ENCODE measurements around the gene BAD. TPM values are rescaled to one million over a fixed set of nuclear protein-coding genes. Genes with fewer than 3 reads are reported as not detected.

The BAD gene
- total RNA-seq, 1 experiment from 2014 or later = 121 TPM

DNA sequence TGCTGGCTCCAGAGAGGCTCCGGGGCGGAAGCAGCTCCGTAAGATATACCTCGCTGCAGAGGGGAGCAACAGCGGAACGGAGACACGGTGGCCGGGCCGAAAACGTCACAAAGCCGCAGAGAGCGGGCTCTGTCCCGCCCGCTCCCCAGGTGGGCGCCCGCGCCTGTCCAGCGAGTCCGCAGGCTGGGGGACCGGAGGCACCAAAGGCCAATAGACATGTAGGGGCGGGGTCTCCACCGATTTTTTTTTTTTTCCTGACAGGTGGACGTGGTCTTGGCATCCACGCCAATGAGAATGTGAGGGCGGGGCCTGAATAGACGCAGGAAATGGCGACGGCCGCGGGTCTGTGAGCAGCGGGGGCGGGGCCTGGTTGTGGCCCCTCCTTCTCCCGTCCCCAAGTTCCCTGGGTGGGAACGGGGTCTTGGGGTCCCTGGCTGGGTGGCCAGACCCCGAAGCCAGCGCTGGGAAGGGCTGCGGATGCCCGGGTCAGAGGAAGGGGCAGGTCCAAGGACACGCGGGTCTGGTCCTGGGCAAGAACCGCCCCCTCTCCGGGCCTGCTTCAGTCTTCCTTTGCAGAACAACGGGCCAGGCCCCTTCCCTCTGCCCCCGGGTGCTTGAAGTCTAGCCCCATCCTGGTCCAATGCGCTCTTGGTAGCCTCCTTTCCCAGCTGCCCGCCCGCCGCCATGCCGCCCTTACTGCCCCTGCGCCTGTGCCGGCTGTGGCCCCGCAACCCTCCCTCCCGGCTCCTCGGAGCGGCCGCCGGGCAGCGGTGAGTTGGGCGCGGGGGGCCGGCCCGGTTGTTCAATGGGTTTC is 54.1 kb downstream of the BAD start, which contains the start of gene DNAJC4:
TSS of gene DNAJC4 (plus strand) at position 378 of the 814 bp plus-strand sequence. CDS start at position 685, 307 bp downstream.
- DNase-seq (ENCODE audit: low read depth) = peak; percentile 85

DNA sequence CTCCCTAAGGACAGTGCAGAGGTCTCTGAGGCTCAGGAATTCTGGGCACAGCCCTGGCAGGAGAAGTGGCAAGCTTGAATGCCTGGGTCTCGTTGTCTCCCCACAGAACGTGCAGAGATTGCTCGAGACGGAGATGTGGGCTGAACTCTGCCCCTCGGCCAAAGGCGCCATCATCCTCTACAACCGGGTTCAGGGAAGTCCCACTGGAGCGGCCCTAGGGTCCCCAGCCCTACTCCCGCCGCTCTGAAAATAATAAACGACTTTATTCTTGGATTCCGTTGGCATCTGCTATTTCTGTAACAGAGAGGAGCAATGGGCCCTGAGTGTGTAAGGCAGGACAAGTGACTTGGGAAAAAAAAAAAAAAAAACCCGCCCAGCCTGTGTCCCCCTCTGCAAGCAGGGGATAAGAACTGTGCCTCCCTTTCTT is 54.7 kb downstream of the BAD start:
- no peak for DNase-seq (ENCODE audit: low read depth)

DNA sequence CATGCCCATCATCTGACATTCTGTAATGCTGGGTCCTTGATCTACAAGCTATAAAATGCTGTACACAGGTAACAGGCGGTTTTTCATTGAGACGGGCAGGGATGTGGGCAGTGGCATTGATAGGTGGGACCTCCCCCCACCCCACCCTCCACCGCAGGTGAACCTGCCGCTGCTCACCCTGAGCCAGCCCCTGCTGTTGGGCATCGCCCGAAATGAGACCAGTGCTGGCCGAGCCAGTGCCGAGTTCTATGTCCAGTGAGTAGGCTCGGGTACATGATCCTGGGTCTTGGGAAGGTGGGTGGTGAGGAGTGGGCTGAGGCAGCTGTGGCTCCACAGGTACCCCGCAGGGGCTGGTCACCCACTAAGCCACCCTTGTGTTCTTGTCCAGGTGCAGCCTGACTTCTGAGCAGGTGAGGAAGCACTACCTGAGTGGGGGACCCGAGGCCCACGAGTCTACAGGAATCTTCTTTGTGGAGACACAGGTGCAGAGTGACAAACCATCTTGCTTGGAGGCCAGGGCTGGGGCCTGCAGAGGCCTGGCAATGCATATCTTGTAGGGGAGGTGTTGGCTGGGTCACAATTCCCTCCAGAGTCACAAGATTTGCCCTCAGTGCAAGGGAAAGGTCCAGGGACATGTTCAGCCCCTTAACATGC is 55.2 kb downstream of the BAD start:
- DNase-seq (ENCODE audit: low read depth) = no peak

DNA sequence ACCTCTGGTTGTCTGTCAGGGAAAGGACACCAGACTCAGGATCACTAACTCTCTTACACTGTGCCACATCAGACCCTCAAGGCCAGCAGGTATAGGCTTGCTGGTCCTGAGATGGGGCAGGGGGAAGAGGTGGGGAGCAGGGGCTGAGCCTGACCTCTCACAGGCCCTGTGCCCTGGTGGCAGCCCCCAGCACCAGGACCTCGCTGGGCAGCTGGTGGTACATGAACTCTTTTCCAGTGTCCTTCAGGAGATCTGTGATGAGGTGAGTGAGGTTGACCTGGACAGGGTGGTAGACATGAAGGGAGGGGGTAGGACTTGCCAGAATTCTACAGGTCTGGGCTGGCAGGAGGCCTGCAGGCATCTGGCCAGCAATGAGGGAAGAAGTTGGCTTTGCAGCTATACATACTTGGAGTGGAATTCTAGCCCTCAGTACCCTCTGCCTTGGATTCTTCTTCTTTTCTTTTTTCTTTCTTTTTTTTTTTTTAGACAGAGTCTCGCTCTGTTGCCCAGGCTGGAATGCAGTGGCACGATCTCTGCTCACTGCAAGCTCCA is 57.0 kb downstream of the BAD start:
- no peak for DNase-seq (ENCODE audit: low read depth)

DNA sequence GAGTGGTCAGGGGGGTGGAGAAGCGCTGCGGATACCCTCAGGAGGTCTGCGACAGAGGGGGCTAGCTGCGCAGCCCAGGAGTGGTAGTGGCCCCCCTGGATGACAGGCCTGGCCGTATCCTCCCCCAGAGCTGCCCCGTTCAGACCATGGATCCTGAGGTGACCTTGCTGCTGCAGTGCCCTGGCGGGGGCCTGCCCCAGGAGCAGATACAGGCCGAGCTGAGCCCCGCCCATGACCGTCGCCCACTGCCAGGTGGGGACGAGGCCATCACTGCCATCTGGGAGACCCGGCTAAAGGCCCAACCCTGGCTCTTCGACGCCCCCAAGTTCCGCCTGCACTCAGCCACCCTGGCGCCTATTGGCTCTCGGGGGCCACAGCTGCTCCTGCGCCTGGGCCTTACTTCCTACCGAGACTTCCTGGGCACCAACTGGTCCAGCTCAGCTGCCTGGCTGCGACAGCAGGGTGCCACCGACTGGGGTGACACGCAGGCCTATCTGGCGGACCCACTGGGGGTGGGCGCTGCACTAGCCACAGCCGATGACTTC is 57.9 kb downstream of the BAD start:
- peak; percentile 50 for DNase-seq (ENCODE audit: low read depth)

DNA sequence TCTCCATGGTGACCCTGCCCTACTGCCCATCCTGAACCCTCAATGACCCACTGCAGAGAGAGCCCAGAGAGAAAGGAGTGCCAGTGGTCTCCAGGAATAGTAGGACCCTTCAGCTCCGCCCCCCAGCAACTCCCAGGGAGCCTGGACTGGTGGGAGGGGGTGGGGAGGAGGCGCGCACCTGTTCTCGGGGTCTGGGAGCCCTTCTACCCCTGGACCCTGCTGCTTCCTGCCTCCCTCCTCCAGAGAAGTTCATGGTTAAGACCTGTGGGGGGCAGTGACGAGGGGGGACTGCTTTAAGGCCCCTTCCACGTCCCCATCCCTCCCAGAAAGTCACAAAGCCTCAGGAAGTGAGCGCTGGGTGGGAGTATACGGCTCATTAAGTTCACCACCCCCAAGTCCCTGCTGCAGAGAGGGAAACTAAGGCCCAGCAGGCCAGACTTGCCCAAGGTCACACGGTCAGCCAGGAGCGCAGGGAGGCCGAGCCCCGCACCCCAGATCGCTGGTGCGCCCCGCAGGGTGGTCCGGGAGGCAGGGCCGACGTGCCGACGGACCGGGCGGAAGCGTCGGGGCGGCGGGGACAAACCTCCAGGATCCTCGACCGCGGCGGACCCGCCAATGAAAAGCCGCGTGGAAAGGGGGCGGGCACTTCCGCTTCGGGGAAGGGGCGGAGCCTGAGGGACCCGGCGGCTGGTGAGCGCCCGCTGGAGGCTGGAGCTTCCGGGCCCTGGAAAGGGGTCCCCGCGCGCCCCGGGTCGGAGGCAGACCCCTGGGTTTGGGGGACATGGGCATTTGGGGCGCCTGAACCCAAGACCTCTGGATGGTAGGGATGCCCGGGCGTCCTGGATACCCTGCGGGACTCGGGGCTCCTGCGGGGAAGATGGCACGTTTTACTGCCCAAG is 58.6 kb downstream of the BAD start, which contains the start of the genes NUDT22 and TRPT1:
TSS of gene NUDT22 (plus strand) at position 667 of the 899 bp plus-strand sequence. CDS start 379 bp downstream, outside the sequence.
TSS of gene TRPT1 (minus strand) at position 579 of the 899 bp plus-strand sequence. CDS start at position 253, 326 bp downstream.
- peak; percentile 81 for DNase-seq (ENCODE audit: low read depth)

DNA sequence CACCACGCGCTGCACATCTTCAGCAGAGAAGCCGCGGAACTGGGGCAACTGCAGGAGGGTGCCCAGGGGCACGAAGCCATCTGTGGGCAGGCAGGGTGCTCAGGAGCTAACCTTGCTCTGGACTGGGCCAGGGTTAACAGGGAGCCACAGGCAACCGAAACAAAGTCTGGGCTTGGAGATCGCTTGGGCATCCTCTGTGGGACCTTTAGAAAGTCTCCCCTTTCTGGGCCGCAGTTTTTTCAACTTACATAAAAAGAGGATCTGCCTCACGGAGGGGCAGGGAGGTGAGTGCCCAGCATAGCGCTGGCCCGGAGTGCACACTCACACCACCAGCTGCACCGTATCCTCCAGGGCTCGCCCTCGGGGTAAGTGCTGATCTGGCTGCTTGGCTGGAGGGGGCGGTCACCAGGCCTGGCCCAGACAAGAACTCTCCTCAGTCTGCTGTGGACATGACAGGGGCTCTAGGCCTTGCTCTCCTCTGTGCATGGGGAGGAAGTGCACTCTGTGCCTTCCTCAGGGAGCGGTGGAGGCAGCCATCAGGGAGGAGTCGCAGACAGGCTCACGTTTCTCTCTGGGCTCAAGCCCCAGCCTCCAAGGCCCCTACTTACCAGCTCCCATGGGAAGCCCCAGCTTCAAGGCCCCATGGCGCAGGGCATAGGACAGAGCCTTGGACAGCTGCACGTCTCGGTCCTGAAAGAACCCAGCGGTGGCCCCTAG is 59.4 kb downstream of the BAD start:
- peak; percentile 32 for DNase-seq (ENCODE audit: low read depth)

DNA sequence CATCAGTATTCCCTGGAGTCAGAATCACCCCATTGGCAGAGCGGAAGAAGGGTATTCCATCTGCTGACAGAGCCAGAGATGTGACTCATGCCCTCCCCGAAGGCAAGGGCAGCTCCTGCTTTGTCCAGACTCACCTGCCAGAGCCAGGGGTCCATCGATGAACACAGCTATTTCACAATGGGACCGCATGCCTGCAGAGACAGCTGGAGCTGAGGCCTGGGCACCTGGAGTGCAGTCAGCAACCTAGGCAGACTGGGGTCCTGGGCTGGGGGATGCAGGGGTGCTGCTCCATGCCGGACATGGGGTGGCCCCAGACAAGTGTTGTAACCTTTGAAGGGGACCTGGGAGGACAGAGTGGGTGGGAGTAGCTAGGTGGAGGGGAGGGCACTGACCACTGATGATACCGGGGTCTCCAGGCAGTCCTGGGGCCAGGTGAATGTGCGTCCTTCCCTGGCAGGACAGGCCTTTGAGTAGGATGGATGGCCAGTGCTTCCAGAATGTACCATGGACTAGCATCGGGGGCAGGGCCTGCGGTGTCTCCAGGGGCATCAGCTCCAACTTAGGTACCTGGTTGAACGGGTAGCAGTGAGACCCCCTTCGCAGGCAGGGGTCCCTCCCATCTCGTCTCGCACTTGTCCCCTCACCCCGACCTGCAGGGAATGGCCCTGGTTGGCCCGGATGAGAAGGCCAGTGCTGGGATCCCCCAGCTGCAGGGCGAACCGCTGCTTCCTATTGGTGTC is 60.1 kb downstream of the BAD start:
- DNase-seq (ENCODE audit: low read depth) = peak; percentile 74

DNA sequence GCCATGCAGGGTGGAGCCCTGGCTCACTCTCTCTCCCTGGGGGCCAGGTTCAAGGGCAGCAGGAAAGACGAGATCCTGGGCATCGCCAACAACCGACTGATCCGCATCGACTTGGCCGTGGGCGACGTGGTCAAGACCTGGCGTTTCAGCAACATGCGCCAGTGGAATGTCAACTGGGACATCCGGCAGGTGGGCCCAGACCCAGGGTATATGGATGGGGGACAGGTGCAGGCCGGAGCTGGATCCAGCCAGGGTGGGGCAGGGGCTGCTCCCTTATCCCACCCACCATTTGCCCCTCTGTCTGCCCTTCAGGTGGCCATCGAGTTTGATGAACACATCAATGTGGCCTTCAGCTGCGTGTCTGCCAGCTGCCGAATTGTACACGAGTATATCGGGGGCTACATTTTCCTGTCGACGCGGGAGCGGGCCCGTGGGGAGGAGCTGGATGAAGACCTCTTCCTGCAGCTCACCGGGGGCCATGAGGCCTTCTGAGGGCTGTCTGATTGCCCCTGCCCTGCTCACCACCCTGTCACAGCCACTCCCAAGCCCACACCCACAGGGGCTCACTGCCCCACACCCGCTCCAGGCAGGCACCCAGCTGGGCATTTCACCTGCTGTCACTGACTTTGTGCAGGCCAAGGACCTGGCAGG is 61.3 kb downstream of the BAD start:
- no peak for DNase-seq (ENCODE audit: low read depth)

DNA sequence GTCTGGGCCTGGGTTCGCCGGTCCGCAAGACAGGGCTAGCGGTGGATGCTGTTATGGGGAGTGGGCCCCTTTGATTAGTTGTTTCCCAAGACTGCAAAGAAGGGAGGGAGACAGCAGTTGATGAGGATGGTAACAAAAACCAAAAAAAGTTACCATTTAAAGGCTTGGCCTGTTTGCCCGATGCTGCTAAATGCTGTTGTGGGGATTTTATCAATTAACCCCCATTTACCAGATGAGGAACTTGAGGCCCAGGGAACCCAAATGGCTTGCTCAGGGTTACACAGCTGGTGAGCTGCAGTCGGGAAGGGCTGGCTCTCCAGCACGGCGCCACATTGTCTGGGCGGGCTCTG is 61.8 kb downstream of the BAD start:
- no peak for DNase-seq (ENCODE audit: low read depth)

DNA sequence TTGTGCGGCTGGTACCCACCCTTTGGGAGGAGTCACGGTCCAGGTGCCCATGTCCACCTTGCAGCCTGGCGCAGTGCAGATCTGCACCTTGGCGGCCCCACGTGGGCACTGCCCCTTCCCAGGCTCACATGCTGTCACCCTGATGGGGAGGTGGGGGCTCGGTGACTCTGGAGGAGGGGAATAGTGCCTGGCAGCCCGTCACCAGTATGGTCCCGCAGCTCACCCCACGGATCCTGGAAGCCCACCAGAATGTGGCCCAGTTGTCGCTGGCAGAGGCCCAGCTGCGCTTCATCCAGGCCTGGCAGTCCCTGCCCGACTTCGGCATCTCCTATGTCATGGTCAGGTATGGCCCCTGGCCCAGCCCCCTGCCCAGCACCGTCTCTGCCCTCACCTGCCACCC is 63.7 kb downstream of the BAD start:
- DNase-seq (ENCODE audit: low read depth) = no peak

DNA sequence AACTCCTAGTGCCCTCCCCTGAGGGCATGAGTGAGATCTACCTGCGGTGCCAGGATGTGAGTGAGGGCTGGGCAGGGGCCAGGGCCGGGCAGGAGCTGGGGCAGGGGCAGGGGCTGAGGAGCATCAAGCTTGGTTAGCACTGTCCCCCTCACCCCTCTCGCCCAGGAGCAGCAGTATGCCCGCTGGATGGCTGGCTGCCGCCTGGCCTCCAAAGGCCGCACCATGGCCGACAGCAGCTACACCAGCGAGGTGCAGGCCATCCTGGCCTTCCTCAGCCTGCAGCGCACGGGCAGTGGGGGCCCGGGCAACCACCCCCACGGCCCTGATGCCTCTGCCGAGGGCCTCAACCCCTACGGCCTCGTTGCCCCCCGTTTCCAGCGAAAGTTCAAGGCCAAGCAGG is 64.2 kb downstream of the BAD start:
- DNase-seq (ENCODE audit: low read depth) = no peak

Other genes starting within 250 kb of the BAD start
- under 0.01 TPM in 2 replicates for gene FLRT1, start 248.7 kb downstream of the BAD start, total RNA-seq (2014; rRNA removed; shearing (Covaris generic))
- 36.7 and 43.3 TPM in 2 replicates for gene MACROD1, start 118.6 kb downstream of the BAD start, total RNA-seq (2014; rRNA removed; shearing (Covaris generic))
- gene STIP1, start 98.5 kb downstream of the BAD start, total RNA-seq (2014; rRNA removed; shearing (Covaris generic)) = 306 and 321 TPM in 2 replicates
- 25.9 and 29.1 TPM in 2 replicates for gene FERMT3, start 77.9 kb downstream of the BAD start, total RNA-seq (2014; rRNA removed; shearing (Covaris generic))
- gene TRPT1, start 58.5 kb downstream of the BAD start, total RNA-seq (2014; rRNA removed; shearing (Covaris generic)) = 67.2 and 79.8 TPM in 2 replicates
- 59.7 and 90.2 TPM in 2 replicates for gene NUDT22, start 58.4 kb downstream of the BAD start, total RNA-seq (2014; rRNA removed; shearing (Covaris generic))
- 17.2 and 23.7 TPM in 2 replicates for gene DNAJC4, start 54.1 kb downstream of the BAD start, total RNA-seq (2014; rRNA removed; shearing (Covaris generic))
- gene VEGFB, start 50.1 kb downstream of the BAD start, total RNA-seq (2014; rRNA removed; shearing (Covaris generic)) = 45.7 and 51.3 TPM in 2 replicates
- gene FKBP2, start 43.6 kb downstream of the BAD start, total RNA-seq (2014; rRNA removed; shearing (Covaris generic)) = 76.3 and 109 TPM in 2 replicates
- gene PPP1R14B, start 37.7 kb downstream of the BAD start, total RNA-seq (2014; rRNA removed; shearing (Covaris generic)) = 418 and 531 TPM in 2 replicates
- gene PLCB3, start 33.1 kb downstream of the BAD start, total RNA-seq (2014; rRNA removed; shearing (Covaris generic)) = 48.1 and 60.4 TPM in 2 replicates
- 25.9 and 26.8 TPM in 2 replicates for gene GPR137, start 1.2 kb upstream of the BAD start, total RNA-seq (2014; rRNA removed; shearing (Covaris generic))
- not detected in 2 replicates for gene KCNK4, start 6.6 kb upstream of the BAD start, total RNA-seq (2014; rRNA removed; shearing (Covaris generic))
- gene CATSPERZ, start 15.7 kb upstream of the BAD start, total RNA-seq (2014; rRNA removed; shearing (Covaris generic)) = 0.68 and 1.7 TPM in 2 replicates
- 7.4 and 10.8 TPM in 2 replicates for gene ESRRA, start 20.9 kb upstream of the BAD start, total RNA-seq (2014; rRNA removed; shearing (Covaris generic))
- 434 and 545 TPM in 2 replicates for gene TRMT112, start 32.9 kb upstream of the BAD start, total RNA-seq (2014; rRNA removed; shearing (Covaris generic))
- gene PRDX5, start 33.5 kb upstream of the BAD start, total RNA-seq (2014; rRNA removed; shearing (Covaris generic)) = 245 and 355 TPM in 2 replicates
- gene CCDC88B, start 55.5 kb upstream of the BAD start, total RNA-seq (2014; rRNA removed; shearing (Covaris generic)) = 1.2 and 2.8 TPM in 2 replicates
- gene RPS6KA4, start 74.5 kb upstream of the BAD start, total RNA-seq (2014; rRNA removed; shearing (Covaris generic)) = 20.8 and 35.0 TPM in 2 replicates

Data from RPMI7951 (cell line).